ENCODE measurements around the gene PDSS2. TPM values are rescaled to one million over a fixed set of nuclear protein-coding genes. Genes with fewer than 3 reads are reported as not detected.

The PDSS2 gene
- total RNA-seq, 1 donor = 12.3 TPM

GRCh38 chr6:107205058-107205998, 254.0 kb downstream of the PDSS2 start:
- no peak for DNase-seq (ENCODE audit: insufficient read length, low spot score, missing footprints)

GRCh38 chr6:107202876-107203468, 256.4 kb downstream of the PDSS2 start:
- Histone ChIP-seq H4K20me1 (ENCODE audit: insufficient read depth, low read length) (no peaks in the 10 kb centered on the region), H3K36me3 (ENCODE audit: insufficient read depth, low read length) (no peaks in the 10 kb centered on the region), H2AFZ (ENCODE audit: low read length) (no peak overlapping the region), H3K9me3 (ENCODE audit: low read depth, low read length) (no peaks in the 10 kb centered on the region), H3K4me2 (ENCODE audit: insufficient read depth, low read length) (no peak overlapping the region), H3K27me3 (ENCODE audit: insufficient read depth, low read length) (no peaks in the 10 kb centered on the region), H3K79me2 (ENCODE audit: insufficient read depth, low read length) (no peaks in the 10 kb centered on the region), H3K27ac (ENCODE audit: low read depth, low read length) (no peak overlapping the region), H3K4me1 (ENCODE audit: insufficient read depth, low read length) (no peaks in the 10 kb centered on the region), H3K4me3 (ENCODE audit: insufficient read depth, low read length) (no peak overlapping the region)
- no peak for TF ChIP-seq CTCF (IDR thresholded peaks at IDR 0.05; ENCODE audit: extremely low read depth, low read depth, low read length)
- DNase-seq (ENCODE audit: insufficient read length, low spot score, missing footprints) = no peak

More at GRCh38 chr6:107205058-107205998, 254.0 kb downstream of the PDSS2 start:
- H3K79me2 ChIP-seq (ENCODE audit: insufficient read depth, low read length) = no peaks in the 10 kb centered on the region
- H2AFZ ChIP-seq (ENCODE audit: low read length) = no peak overlapping the region
- TF ChIP-seq CTCF (IDR thresholded peaks at IDR 0.05; ENCODE audit: extremely low read depth, low read depth, low read length) = no peak
- H4K20me1 ChIP-seq (ENCODE audit: insufficient read depth, low read length) = no peaks in the 10 kb centered on the region
- H3K4me3 ChIP-seq (ENCODE audit: insufficient read depth, low read length) = no peak overlapping the region
- no peak overlapping the region for H3K27ac ChIP-seq (ENCODE audit: low read depth, low read length)
- H3K36me3 ChIP-seq (ENCODE audit: insufficient read depth, low read length) = no peaks in the 10 kb centered on the region
- no peak overlapping the region for H3K4me2 ChIP-seq (ENCODE audit: insufficient read depth, low read length)
- no peaks in the 10 kb centered on the region for H3K4me1 ChIP-seq (ENCODE audit: insufficient read depth, low read length)
- H3K9me3 ChIP-seq (ENCODE audit: low read depth, low read length) = no peaks in the 10 kb centered on the region
- no peaks in the 10 kb centered on the region for H3K27me3 ChIP-seq (ENCODE audit: insufficient read depth, low read length)

- no peak for TF ChIP-seq CTCF (IDR thresholded peaks at IDR 0.05; ENCODE audit: extremely low read depth, low read depth, low read length)
- no peaks in the 10 kb centered on the region for H3K36me3 ChIP-seq (ENCODE audit: insufficient read depth, low read length)
Observed at GRCh38 chr6:107198631-107199416, 260.5 kb downstream of the PDSS2 start.

More at GRCh38 chr6:107198631-107199416, 260.5 kb downstream of the PDSS2 start:
- DNase-seq (ENCODE audit: insufficient read length, low spot score, missing footprints) = no peak
- Histone ChIP-seq H3K4me1 (ENCODE audit: insufficient read depth, low read length) (no peaks in the 10 kb centered on the region), H3K79me2 (ENCODE audit: insufficient read depth, low read length) (no peaks in the 10 kb centered on the region), H3K4me2 (ENCODE audit: insufficient read depth, low read length) (no peak overlapping the region), H4K20me1 (ENCODE audit: insufficient read depth, low read length) (no peaks in the 10 kb centered on the region), H3K9me3 (ENCODE audit: low read depth, low read length) (no peaks in the 10 kb centered on the region), H2AFZ (ENCODE audit: low read length) (no peak overlapping the region), H3K27me3 (ENCODE audit: insufficient read depth, low read length) (no peaks in the 10 kb centered on the region), H3K4me3 (ENCODE audit: insufficient read depth, low read length) (no peak overlapping the region), H3K27ac (ENCODE audit: low read depth, low read length) (no peak overlapping the region)
